Hematopoietic multipotent progenitor cell treated with erythropoietin and hydrocortisone succinate and interleukin-3 and kit ligand, for 8 days (in vitro differentiated cells): ENCODE results near the gene RPL26.
"Not testable (repeated sequence)": the region's sequence is repeated elsewhere in the genome, so short reads cannot be mapped to it uniquely, and the experiment has no call there.

Experiments used
- DNase-seq: peaks from one replicate; pipeline ENCODE4 v3.0.0-alpha.2; 2015

The RPL26 gene

GRCh38 chr17:8393470-8394231, 10.7 kb upstream of the RPL26 start:
- DNase-seq: no peak

- DNase-seq: no peak
Measured at GRCh38 chr17:8392674-8393469, 9.9 kb upstream of the RPL26 start.

GRCh38 chr17:8392274-8392673, 9.3 kb upstream of the RPL26 start:
- DNase-seq: no peak

GRCh38 chr17:8391711-8392110, 8.7 kb upstream of the RPL26 start:
- no peak for DNase-seq

GRCh38 chr17:8387914-8388651, 5.1 kb upstream of the RPL26 start:
- no peak for DNase-seq

- DNase-seq: peak; percentile 79
Measured at GRCh38 chr17:8386841-8387240, 3.8 kb upstream of the RPL26 start.

- no peak for DNase-seq
Measured at GRCh38 chr17:8384801-8385378, 1.9 kb upstream of the RPL26 start.

GRCh38 chr17:8382880-8383142, 182 bp downstream of the RPL26 start:
- no peak for DNase-seq

GRCh38 chr17:8382052-8382879, 727 bp downstream of the RPL26 start:
- DNase-seq: peak; percentile 43

- DNase-seq: no peak
Measured at GRCh38 chr17:8380049-8380448, 2.9 kb downstream of the RPL26 start.

- DNase-seq: not testable (repeated sequence)
Measured at GRCh38 chr17:8378117-8378516, 4.9 kb downstream of the RPL26 start.

- DNase-seq: no peak
Measured at GRCh38 chr17:8377422-8377821, 5.6 kb downstream of the RPL26 start.

- peak; percentile 87 for DNase-seq
Measured at GRCh38 chr17:8376271-8377067, 6.5 kb downstream of the RPL26 start, which contains the start of gene KRABD2. Gene KRABD2, minus strand, starts transcription at chr17:8376704.

GRCh38 chr17:8375738-8376259, 7.2 kb downstream of the RPL26 start:
- DNase-seq: no peak

GRCh38 chr17:8373856-8374255, 9.1 kb downstream of the RPL26 start:
- DNase-seq: not testable (repeated sequence)

GRCh38 chr17:8372422-8372821, 10.6 kb downstream of the RPL26 start:
- DNase-seq: no peak

GRCh38 chr17:8371786-8372185, 11.2 kb downstream of the RPL26 start:
- DNase-seq: no peak

- DNase-seq: no peak
Measured at GRCh38 chr17:8369944-8370343, 13.0 kb downstream of the RPL26 start.

- no peak for DNase-seq
Measured at GRCh38 chr17:8368193-8368592, 14.8 kb downstream of the RPL26 start.

- no peak for DNase-seq
Measured at GRCh38 chr17:8366231-8366630, 16.8 kb downstream of the RPL26 start.

GRCh38 chr17:8365143-8365542, 17.9 kb downstream of the RPL26 start:
- no peak for DNase-seq
